Neural cell (in vitro differentiated cells): ENCODE measurements around the gene CIAPIN1.
"Not testable (repeated sequence)": the region's sequence is repeated elsewhere in the genome, so short reads cannot be mapped to it uniquely, and the experiment has no call there.

Source experiments
- CTCF ChIP-seq: fragments of 450-650 bp; IDR thresholded peaks from 2 replicates; pipeline ENCODE4 v1.5.1; 2014; ENCODE audit warnings: antibody characterized with exemption, mild to moderate bottlenecking, moderate library complexity; ENCODE audit not compliant: poor library complexity, severe bottlenecking
- EP300 ChIP-seq: fragments of 450-650 bp; conservative IDR thresholded peaks from 2 replicates; pipeline ENCODE4 v1.6.1; 2014; ENCODE audit warnings: antibody characterized with exemption, mild to moderate bottlenecking, moderate library complexity; ENCODE audit not compliant: poor library complexity, severe bottlenecking
- EZH2 ChIP-seq: fragments of 200-600, 300-800 bp; shearing (Covaris generic), sonication (generic); IDR thresholded peaks from 2 replicates; pipeline ENCODE4 v1.6.1; 2014; ENCODE audit warnings: antibody characterized with exemption, low read length, borderline replicate concordance, mild to moderate bottlenecking; ENCODE audit not compliant: insufficient read depth, poor library complexity, severe bottlenecking
- MXI1 ChIP-seq: fragments of 450-650 bp; conservative IDR thresholded peaks from 2 replicates; pipeline ENCODE4 v1.6.1; 2014; ENCODE audit warnings: antibody characterized with exemption, mild to moderate bottlenecking; ENCODE audit not compliant: poor library complexity, severe bottlenecking
- POLR2AphosphoS5 ChIP-seq: IDR thresholded peaks from 2 replicates; pipeline ENCODE4 v1.6.1; 2012
- RAD21 ChIP-seq: fragments of 450-650 bp; conservative IDR thresholded peaks from 2 replicates; pipeline ENCODE4 v1.6.1; 2014; ENCODE audit warnings: antibody characterized with exemption, mild to moderate bottlenecking, moderate library complexity
- REST ChIP-seq: IDR thresholded peaks from 2 replicates; pipeline ENCODE4 v1.6.1; 2012; ENCODE audit warnings: borderline replicate concordance
- SMC3 ChIP-seq: fragments of 450-650 bp; conservative IDR thresholded peaks from 2 replicates; pipeline ENCODE4 v1.6.1; 2014; ENCODE audit warnings: antibody characterized with exemption, mild to moderate bottlenecking, moderate library complexity; ENCODE audit not compliant: poor library complexity
- TAF1 ChIP-seq: IDR thresholded peaks from 2 replicates; pipeline ENCODE4 v1.6.1; 2012; ENCODE audit warnings: low read depth

GRCh38 chr16:57439947-57440346 is 7.2 kb downstream of the CIAPIN1 start:
- TF ChIP-seq RAD21, CTCF, TAF1, EZH2, SMC3, POLR2AphosphoS5, REST, EP300, MXI1: not testable (repeated sequence)
